Breast epithelium (tissue), 3 donors: ENCODE measurements around the gene PHKG2.

Experiments used
- CTCF ChIP-seq, 3 donors: fragments of 450-650 bp; IDR thresholded peaks; one replicate each; pipeline ENCODE4 v1.5.1; 2016 to 2017; ENCODE audit warnings: antibody characterized with exemption in 3 of 3, mild to moderate bottlenecking in 3 of 3, moderate library complexity in 3 of 3
- POLR2A ChIP-seq: fragments of 450-650 bp; IDR thresholded peaks from one replicate; pipeline ENCODE4 v1.6.1; 2016; ENCODE audit warnings: antibody characterized with exemption, mild to moderate bottlenecking, moderate library complexity

GRCh38 chr16:30721606-30722005 is 26.6 kb upstream of the PHKG2 start:
- TF ChIP-seq CTCF (IDR thresholded peaks at IDR 0.05) (no peak), POLR2A (no peak)
